ENCODE results near the gene APEX1.

DNA sequence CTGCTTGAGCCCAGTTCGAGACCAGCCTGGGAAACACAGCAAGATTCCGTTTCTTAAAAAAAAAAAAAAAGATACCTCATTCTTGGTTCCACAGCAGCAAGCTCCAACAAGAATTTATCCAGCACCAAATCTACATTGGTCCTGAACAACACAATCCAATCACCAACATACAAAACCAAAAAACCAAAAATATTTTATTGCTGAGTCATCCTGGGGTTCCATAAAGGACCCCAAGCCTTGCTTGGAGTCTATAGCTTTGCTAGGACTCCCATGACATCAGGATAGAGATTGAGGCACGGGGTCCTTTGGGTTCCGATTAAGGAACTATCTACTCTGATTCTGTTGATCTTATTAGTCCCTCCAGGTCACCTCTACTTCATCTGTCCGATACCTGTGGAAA is 8.1 kb upstream of the APEX1 start:
- no peak for TF ChIP-seq CTCF (IDR thresholded peaks at IDR 0.05; ENCODE audit: insufficient read depth, low read length)
- no peak for TF ChIP-seq SPI1 (IDR thresholded peaks at IDR 0.05; ENCODE audit: borderline replicate concordance, low read depth)
- TF ChIP-seq POLR2AphosphoS5 (IDR thresholded peaks at IDR 0.05; ENCODE audit: low read depth) = no peak

Data from HL-60 (cell line).